AG09309 (cell line): ENCODE results near the gene ATRAID.

Experiments
- DNase-seq: peaks from one replicate; pipeline ENCODE4 v3.0.0-alpha.2; 2010; ENCODE audit warnings: low read depth
- H3K4me3 ChIP-seq: 2 replicates; pipeline ENCODE4 v1.5.1; 2011; ENCODE audit warnings: mild to moderate bottlenecking, low read depth, low read length, moderate library complexity; ENCODE audit not compliant: control insufficient read depth
- TF ChIP-seq, protein P1 (sequence below): IDR thresholded peaks from 2 replicates; pipeline ENCODE4 v1.5.1; 2011; ENCODE audit warnings: mild to moderate bottlenecking, low read depth, low read length, inconsistent platforms; ENCODE audit not compliant: insufficient read depth, control insufficient read depth; ENCODE audit errors: missing control alignments

Gene ATRAID

DNA sequence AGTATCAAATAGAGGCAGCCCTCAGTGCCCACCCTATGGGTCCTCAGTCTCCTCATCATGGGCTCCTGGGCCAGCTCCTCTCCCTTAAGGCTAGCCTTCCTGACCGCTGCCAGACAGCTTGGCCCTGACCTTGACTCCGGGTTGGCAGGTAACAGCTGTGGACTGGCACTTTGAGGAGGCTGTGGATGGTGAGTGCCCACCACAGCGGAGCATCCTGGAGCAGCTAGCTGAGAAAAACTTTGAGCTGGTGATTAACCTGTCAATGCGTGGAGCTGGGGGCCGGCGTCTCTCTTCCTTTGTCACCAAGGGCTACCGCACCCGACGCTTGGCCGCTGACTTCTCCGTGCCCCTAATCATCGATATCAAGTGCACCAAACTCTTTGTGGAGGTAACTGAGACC, 24.3 kb downstream of the ATRAID start:
- no peak for DNase-seq
- TF ChIP-seq, protein P1, sequence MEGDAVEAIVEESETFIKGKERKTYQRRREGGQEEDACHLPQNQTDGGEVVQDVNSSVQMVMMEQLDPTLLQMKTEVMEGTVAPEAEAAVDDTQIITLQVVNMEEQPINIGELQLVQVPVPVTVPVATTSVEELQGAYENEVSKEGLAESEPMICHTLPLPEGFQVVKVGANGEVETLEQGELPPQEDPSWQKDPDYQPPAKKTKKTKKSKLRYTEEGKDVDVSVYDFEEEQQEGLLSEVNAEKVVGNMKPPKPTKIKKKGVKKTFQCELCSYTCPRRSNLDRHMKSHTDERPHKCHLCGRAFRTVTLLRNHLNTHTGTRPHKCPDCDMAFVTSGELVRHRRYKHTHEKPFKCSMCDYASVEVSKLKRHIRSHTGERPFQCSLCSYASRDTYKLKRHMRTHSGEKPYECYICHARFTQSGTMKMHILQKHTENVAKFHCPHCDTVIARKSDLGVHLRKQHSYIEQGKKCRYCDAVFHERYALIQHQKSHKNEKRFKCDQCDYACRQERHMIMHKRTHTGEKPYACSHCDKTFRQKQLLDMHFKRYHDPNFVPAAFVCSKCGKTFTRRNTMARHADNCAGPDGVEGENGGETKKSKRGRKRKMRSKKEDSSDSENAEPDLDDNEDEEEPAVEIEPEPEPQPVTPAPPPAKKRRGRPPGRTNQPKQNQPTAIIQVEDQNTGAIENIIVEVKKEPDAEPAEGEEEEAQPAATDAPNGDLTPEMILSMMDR, result no peak
- H3K4me3 ChIP-seq, result no peak overlapping the region

DNA sequence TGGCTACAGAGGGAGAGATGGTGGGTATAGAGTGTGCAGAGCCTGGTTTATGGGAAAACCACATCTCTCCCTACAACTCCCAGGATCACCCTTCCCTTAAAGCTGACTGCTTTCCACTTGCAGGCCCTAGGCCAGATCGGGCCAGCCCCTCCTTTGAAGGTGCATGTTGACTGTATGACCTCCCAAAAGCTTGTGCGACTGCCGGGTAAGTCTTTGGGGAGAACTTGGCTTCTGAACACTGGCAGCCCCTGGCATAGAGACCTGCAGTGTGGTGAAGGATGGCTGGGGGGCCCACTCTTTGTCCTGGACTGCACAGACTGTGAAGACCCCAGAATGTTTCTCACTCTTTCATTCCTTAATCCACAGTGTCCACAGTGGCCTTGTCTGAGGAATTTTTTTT, 24.8 kb downstream of the ATRAID start:
- no peak for DNase-seq
- TF ChIP-seq, protein P1, result no peak
- no peak overlapping the region for H3K4me3 ChIP-seq

DNA sequence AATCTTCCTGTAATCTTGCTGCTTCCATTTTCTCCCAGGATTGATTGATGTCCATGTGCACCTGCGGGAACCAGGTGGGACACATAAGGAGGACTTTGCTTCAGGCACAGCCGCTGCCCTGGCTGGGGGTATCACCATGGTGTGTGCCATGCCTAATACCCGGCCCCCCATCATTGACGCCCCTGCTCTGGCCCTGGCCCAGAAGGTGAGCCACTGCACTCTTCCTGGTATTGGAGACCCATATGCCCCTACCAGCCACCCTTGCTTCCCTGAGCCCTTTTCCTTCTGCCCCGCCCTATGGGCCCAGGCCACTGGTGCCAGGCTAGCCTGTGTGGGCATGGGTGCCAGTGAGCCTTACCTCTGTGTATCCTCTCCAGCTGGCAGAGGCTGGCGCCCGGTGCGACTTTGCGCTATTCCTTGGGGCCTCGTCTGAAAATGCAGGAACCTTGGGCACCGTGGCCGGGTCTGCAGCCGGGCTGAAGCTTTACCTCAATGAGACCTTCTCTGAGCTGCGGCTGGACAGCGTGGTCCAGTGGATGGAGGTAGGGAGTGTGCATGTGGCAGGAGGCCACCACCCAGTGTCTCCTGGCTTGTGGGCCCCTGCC, 25.6 kb downstream of the ATRAID start:
- no peak for DNase-seq
- no peak overlapping the region for H3K4me3 ChIP-seq
- TF ChIP-seq, protein P1, result no peak

DNA sequence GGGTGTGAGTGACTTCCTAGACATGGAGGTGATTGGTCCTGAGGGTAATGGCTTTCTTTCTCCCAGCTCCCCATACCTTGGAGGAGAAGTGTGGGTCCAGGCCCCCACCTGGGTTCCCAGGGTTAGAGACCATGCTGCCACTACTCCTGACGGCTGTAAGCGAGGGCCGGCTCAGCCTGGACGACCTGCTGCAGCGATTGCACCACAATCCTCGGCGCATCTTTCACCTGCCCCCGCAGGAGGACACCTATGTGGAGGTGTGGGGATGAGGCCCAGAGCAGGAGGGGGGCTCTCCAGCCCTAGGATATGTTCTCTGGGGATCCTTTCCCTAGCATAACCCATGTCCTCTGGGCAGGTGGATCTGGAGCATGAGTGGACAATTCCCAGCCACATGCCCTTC, 27.1 kb downstream of the ATRAID start:
- no peak overlapping the region for H3K4me3 ChIP-seq
- no peak for DNase-seq
- TF ChIP-seq, protein P1, result no peak

DNA sequence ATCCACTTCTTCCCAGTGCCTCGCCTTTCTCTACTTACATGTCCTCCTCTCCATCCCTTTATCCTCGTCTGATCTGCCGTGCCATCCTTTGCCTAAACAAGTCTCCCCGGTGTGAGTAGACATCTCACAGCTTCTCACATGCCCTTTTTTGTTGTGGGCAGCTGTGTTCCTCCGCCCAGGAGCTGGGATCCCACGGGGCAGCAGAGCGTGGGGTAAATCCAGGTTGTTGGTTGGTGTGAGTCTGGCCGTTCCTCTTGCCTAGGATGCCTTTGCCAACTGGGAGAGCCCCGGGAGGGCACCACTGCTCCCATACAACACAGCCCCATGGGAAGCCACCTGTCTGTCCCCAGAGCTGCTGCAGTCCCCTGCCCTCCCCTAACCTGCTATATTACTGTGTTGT, 28.6 kb downstream of the ATRAID start:
- H3K4me3 ChIP-seq, result no peak overlapping the region
- no peak for DNase-seq
- TF ChIP-seq, protein P1, result no peak

DNA sequence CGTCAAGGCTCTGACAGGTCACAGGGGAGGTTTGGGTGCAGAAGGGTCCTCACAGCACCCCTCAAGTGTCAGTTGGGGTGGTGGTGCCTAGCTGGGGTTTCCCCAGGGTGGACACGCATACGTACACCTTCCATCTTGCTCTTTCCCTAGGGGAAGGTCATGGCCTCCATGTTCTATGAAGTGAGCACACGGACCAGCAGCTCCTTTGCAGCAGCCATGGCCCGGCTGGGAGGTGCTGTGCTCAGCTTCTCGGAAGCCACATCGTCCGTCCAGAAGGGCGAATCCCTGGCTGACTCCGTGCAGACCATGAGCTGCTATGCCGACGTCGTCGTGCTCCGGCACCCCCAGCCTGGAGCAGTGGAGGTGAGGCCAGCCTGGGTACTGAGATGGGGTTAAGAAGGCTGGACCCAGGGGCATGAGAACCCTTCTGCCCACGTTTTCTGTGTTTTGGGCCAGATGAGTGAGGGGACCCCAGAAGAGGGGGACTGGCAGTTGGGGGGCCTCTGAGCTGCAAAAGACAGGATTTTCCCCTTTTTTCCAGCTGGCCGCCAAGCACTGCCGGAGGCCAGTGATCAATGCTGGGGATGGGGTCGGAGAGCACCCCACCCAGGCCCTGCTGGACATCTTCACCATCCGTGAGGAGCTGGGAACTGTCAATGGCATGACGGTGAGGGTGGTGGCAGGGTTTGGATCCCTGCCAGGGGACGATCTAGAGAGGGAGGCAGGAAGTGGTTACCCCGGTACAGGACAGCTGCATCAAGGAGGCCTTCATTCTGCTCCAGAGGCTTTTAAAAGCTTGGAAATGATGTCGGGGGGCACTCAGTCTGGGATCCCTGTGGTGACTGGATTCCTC, 30.1 kb downstream of the ATRAID start:
- TF ChIP-seq, protein P1, result no peak
- no peak for DNase-seq
- H3K4me3 ChIP-seq, result no peak overlapping the region

DNA sequence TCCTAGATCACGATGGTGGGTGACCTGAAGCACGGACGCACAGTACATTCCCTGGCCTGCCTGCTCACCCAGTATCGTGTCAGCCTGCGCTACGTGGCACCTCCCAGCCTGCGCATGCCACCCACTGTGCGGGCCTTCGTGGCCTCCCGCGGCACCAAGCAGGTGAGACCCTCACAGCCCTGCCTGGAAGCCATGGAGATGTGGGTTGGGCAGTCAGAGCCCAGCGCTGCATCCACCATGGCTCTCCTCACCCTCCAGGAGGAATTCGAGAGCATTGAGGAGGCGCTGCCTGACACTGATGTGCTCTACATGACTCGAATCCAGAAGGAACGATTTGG, 30.7 kb downstream of the ATRAID start:
- DNase-seq, result no peak
- H3K4me3 ChIP-seq, result no peak overlapping the region
- TF ChIP-seq, protein P1, result no peak
